ENCODE measurements around the gene TUBGCP2. TPM values are rescaled to one million over a fixed set of nuclear protein-coding genes. Genes with fewer than 3 reads are reported as not detected.

Gene TUBGCP2
- total and polyA plus RNA-seq, 7 donors, result 20.3 to 53.2 (median 33.8) TPM

GRCh38 chr10:133318494-133319127 is 9.9 kb upstream of the TUBGCP2 start:
- Histone ChIP-seq H3K4me1 (peaks cover 5% of the 10 kb centered on the region), H3K36me3 (ENCODE audit: insufficient read depth in 1 of 2, low read depth in 1 of 2) (no peaks in the 10 kb centered on the region), H3K27me3 (ENCODE audit: insufficient read depth in 3 of 3, low read length in 2 of 3) (peaks cover 0 to 30% (median 10%) of the 10 kb centered on the region in 3 donors), H3K27ac (no peak overlapping the region), H3K4me3 (peak overlapping the region; percentile 50), H3K9me3 (no peaks in the 10 kb centered on the region)
- WGBS, 3 donors, result 8 to 9% (median 9%) methylated on average over 41 to 51 of the region's 51 CpGs
- peak; percentile 63 to 81 (median 80) for ATAC-seq
- intact Hi-C loops (cut with DNase I), result loop anchor here in 1 of 2 donors (10.0 kb wide), 1 partner anchor 484 kb away; no protein-coding TSS in a partner anchor
- TF ChIP-seq, protein P1, sequence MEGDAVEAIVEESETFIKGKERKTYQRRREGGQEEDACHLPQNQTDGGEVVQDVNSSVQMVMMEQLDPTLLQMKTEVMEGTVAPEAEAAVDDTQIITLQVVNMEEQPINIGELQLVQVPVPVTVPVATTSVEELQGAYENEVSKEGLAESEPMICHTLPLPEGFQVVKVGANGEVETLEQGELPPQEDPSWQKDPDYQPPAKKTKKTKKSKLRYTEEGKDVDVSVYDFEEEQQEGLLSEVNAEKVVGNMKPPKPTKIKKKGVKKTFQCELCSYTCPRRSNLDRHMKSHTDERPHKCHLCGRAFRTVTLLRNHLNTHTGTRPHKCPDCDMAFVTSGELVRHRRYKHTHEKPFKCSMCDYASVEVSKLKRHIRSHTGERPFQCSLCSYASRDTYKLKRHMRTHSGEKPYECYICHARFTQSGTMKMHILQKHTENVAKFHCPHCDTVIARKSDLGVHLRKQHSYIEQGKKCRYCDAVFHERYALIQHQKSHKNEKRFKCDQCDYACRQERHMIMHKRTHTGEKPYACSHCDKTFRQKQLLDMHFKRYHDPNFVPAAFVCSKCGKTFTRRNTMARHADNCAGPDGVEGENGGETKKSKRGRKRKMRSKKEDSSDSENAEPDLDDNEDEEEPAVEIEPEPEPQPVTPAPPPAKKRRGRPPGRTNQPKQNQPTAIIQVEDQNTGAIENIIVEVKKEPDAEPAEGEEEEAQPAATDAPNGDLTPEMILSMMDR (IDR thresholded peaks at IDR 0.05), result peak; percentile 53
- peak; percentile 56 to 72 for DNase-seq

- no peak overlapping the region for H3K4me3 ChIP-seq
- no peaks in the 10 kb centered on the region for H3K9me3 ChIP-seq
- intact Hi-C loops (cut with DNase I), result loop anchor here in 1 of 2 donors (10.0 kb wide), 1 partner anchor 482 kb away; no protein-coding TSS in a partner anchor
- TF ChIP-seq, protein P1 (IDR thresholded peaks at IDR 0.05), result no peak
- H3K36me3 ChIP-seq (ENCODE audit: insufficient read depth in 1 of 2, low read depth in 1 of 2), result peaks cover 0 to 17% of the 10 kb centered on the region in 2 donors
- peaks cover 5% of the 10 kb centered on the region for H3K4me1 ChIP-seq
- WGBS, 3 donors, result 82 to 92% (median 85%) methylated on average over 3 to 7 of the region's 7 CpGs
- peaks cover 0 to 30% (median 8%) of the 10 kb centered on the region in 3 donors for H3K27me3 ChIP-seq (ENCODE audit: insufficient read depth in 3 of 3, low read length in 2 of 3)
- DNase-seq (no peak), ATAC-seq (no peak)
- H3K27ac ChIP-seq, result no peak overlapping the region
Measured at GRCh38 chr10:133316732-133317131, 8.1 kb upstream of the TUBGCP2 start.

GRCh38 chr10:133316266-133316665 is 7.6 kb upstream of the TUBGCP2 start:
- peaks cover 5% of the 10 kb centered on the region for H3K4me1 ChIP-seq
- TF ChIP-seq, protein P1 (IDR thresholded peaks at IDR 0.05), result no peak
- no peak for ATAC-seq
- H3K27ac ChIP-seq, result no peak overlapping the region
- peaks cover 0 to 22% of the 10 kb centered on the region in 2 donors for H3K36me3 ChIP-seq (ENCODE audit: insufficient read depth in 1 of 2, low read depth in 1 of 2)
- no peaks in the 10 kb centered on the region for H3K9me3 ChIP-seq
- H3K27me3 ChIP-seq (ENCODE audit: insufficient read depth in 3 of 3, low read length in 2 of 3), result peaks cover 0 to 27% (median 7%) of the 10 kb centered on the region in 3 donors
- peak in 1 of 2 donors; percentile 13 for DNase-seq
- 86 to 92% (median 88%) methylated on average over 8 to 9 of the region's 9 CpGs for WGBS, 3 donors
- no peak overlapping the region for H3K4me3 ChIP-seq
- intact Hi-C loops (cut with DNase I), result loop anchor here in 1 of 2 donors (10.0 kb wide), 1 partner anchor 481 kb away; no protein-coding TSS in a partner anchor

DNA sequence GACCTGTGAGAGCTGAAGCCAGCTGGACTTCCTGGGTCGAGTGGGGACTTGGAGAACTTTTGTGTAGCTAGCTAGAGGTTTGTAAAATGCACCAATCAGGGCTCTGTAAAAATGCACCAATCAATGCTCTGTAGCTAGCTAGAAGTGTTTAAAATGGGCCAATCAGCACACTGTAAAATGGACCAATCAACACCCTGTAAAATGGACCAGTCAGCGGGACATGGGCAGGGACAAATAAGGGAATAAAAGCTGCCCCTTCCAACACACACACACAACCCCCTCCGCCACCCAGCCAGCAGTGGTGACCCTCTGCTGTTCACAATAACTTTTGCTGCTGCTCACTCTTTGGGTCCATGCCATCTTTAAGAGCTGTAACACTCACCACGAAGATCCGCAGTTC is 7.2 kb upstream of the TUBGCP2 start:
- TF ChIP-seq, protein P1 (IDR thresholded peaks at IDR 0.05), result no peak
- Histone ChIP-seq H3K4me3 (no peak overlapping the region), H3K36me3 (ENCODE audit: insufficient read depth in 1 of 2, low read depth in 1 of 2) (peaks cover 0 to 26% of the 10 kb centered on the region in 2 donors), H3K27ac (no peak overlapping the region), H3K4me1 (peaks cover 5% of the 10 kb centered on the region), H3K27me3 (ENCODE audit: insufficient read depth in 3 of 3, low read length in 2 of 3) (peaks cover 0 to 24% (median 4%) of the 10 kb centered on the region in 3 donors), H3K9me3 (no peaks in the 10 kb centered on the region)
- WGBS, 3 donors, result 78 to 86% (median 81%) methylated on average over 5 of the region's 5 CpGs
- intact Hi-C loops (cut with DNase I), result loop anchor here in 1 of 2 donors (10.0 kb wide), 1 partner anchor 481 kb away; no protein-coding TSS in a partner anchor
- DNase-seq, result peak in 1 of 2 donors; percentile 4
- ATAC-seq, result no peak

All from psoas muscle (tissue), 8 donors.